GM18861 (cell line): Measurements from ENCODE around the gene IQCB1.
"Not testable (repeated sequence)": the region's sequence is repeated elsewhere in the genome, so short reads cannot be mapped to it uniquely, and the experiment has no call there.

Source experiments
- ATAC-seq: cut with Tn5 transposase; IDR thresholded peaks from one replicate; pipeline ENCODE4 v1.9.1; 2021; ENCODE audit not compliant: unreplicated experiment

The IQCB1 gene

DNA sequence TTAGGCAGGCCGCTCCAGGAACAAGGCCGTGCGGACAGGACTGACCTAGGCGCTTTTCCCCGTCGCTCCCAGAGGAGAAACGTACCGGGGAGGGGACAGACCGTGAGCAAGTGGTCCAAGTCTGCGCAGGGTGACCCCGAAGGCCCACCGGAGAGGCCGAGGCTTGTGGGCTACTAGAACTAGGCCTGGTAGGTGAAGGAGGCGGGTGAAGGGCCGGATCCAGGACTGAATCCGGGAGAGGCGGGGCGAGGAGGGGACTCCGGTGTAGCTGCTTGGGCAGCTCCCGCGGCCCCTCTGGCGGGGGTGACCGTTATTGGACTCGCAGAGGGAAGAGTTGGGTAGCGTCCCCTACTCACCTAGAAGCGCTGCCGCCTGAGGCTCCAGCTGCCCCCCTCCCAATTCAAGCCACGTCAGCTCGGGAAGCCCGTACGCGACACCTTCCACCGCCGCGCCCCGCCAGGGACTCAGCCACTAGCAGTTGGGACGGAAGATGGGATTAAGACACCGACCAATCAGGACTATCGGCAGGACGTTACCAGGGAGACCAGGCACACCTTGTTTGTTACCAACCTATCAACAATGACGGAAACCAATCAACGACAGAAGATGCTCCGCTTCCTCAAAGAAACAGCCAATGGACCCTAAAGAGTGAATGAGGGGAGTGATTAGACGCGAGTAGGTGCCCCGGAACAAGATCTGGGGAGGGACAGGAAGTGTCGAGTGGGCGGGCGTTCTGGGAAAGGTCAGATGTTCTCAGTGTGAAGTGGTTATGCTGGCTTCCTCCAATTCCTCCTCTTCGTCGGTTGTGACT is 85.4 kb downstream of the IQCB1 start, which contains the start of gene GOLGB1:
TSS of gene GOLGB1 (minus strand) at position 466 of the 811 bp plus-strand sequence. CDS start 18,770 bp downstream, outside the sequence.
- ATAC-seq = peak; percentile 97

DNA sequence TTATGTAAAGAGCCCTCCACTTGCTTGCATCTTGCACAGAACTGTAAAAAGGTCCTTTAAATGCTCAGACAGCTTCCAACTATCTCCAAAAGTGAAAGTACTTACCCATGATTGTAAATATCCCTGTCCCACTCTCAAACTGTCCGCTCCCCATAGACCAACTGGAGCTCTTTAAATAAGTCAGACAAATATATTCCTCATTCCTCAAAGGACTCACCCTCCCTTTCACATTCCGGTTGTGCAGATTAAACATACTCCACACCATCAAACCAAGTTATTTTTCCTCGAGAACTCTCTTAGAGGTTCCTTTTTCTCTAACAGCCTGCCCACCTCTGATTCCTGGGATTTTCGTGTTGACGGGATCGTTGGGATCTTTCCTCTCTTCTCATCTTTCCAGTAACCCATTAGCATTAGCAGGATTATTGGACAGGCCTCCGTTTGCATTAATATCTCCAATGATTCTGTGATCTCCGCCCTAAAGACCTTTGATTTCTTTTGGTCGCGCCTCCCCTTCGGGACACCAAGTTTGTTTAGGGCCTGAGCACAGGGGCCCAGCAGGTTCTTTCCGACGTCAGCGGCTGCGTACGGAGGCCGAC is 86.1 kb downstream of the IQCB1 start:
- no peak for ATAC-seq

GRCh38 chr3:121747976-121748375 is 86.9 kb downstream of the IQCB1 start:
- ATAC-seq = no peak

- not testable (repeated sequence) for ATAC-seq
These were observed 91.8 kb downstream of the IQCB1 start for GRCh38 chr3:121743106-121743505.

- no peak for ATAC-seq
These were observed 94.0 kb downstream of the IQCB1 start for GRCh38 chr3:121740896-121741295.

- ATAC-seq = no peak
These were observed 95.0 kb downstream of the IQCB1 start for GRCh38 chr3:121739902-121740301.

DNA sequence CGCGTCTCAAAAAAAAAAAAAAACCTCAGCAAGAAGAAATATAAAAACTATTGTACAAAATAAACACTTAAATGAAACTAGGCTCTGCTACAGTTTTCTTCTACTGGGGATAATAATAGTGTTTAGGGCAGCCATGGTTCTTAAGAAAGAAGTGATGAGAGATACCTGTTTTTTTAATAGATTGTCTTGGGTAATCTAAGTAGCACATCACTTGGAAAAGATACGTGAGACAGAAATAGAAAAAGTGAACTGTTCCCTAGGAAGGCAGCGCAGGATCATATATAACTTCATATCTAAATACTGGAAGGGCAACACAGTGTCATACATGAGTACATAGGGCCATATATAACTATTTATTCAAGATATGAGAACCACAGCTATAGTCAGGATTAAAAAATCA is 97.2 kb downstream of the IQCB1 start:
- no peak for ATAC-seq

- no peak for ATAC-seq
These were observed 98.7 kb downstream of the IQCB1 start for GRCh38 chr3:121736112-121736511.

GRCh38 chr3:121735047-121735696 is 99.7 kb downstream of the IQCB1 start:
- peak; percentile 98 for ATAC-seq

DNA sequence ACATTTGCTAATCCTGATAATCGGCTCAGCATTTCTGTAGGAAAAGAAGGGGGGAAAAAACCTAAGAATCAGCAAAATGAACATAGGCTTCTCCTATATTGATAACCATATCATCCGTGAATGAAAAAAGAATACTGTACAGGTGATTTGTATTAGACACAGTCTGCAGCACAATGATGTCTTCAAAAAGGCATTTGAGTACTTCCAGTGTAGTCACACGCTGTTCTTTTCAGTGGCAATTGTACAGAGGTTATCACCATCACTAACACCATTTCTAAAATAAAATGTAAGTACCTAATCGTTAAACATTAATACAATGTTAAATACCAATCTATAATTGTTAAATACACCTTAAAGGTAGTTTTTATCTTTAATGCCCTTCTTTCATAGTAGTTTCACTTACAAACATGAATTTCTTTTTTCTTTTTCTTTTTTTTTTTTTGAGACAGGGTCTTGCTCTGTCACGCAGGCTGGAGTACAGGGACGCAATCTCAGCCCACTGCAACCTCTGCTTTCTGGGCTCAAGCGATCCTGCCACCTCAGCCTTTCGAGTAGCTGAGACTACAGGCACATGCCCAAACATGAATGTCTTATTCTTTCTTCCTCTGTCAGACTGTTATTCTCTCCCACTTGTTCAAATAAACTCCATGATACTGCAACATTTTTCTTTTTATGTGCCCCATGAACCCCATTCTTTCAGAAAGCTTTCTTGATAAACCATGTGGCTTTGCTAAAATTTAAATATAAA is 103.7 kb downstream of the IQCB1 start:
- ATAC-seq = no peak

DNA sequence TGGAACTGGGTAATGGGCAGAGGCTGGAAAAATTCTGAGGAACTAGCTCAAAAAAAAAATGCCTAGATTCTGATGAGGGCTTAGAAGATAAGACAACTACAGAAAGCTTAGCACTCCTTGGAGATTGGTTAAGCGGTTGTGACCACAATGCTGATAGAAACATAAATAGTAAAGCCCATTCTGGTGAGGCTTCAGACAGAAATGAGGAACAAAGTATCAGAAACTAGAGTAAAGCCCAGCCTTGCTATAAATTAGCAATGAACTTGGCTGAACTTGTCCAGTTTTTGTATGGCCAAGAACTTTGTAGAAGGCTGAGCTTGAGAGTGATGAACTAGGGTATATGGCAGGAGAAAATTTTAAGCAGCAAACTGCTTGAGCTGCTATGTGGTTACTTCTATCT is 110.7 kb downstream of the IQCB1 start:
- ATAC-seq = peak; percentile 82

- no peak for ATAC-seq
These were observed 111.4 kb downstream of the IQCB1 start for GRCh38 chr3:121723485-121723884.

GRCh38 chr3:121722411-121722810 is 112.4 kb downstream of the IQCB1 start:
- no peak for ATAC-seq

- ATAC-seq = no peak
These were observed 114.7 kb downstream of the IQCB1 start for GRCh38 chr3:121720163-121720562.
